Measurements from ENCODE around the gene TEAD3.

TEAD3 gene

GRCh38 chr6:35508027-35508426 lies 11.1 kb upstream of the TEAD3 start:
- H3K4me2 ChIP-seq (ENCODE audit: low read depth, low read length): no peak overlapping the region
- H3K27me3 ChIP-seq (replicated peaks; ENCODE audit: insufficient read depth, low read length): no peaks in the 10 kb centered on the region; the same call in 1 of the 2 replicates

DNA sequence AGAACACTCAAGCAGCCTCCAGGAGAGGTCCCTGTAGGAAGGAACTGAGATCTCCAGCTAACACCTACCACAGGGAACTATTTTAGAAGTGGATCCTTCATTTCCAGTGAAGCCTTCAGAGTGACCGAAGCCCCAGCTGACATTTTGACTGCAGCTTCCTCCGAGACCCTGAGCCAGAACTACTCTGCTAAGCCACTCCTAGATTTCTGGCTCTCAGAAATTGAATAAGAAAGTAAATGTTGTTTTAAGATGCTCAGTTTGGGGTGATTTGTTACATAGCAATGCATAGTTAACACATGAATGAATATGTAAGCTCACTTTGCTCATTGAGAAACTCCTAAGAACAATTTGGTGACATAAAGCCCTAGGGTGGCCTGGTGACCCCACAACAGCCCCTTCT lies 10.3 kb upstream of the TEAD3 start:
- DNase-seq: no peak
- Histone ChIP-seq H3K9ac (ENCODE audit: low read length) (no peak overlapping the region), H3K4me3 (ENCODE audit: low read length) (no peak overlapping the region), H3K27me3 (replicated peaks; ENCODE audit: insufficient read depth, low read length) (no peaks in the 10 kb centered on the region; the same call in 1 of the 2 replicates), H3K4me1 (ENCODE audit: low read length) (no peaks in the 10 kb centered on the region), H3K36me3 (replicated peaks; ENCODE audit: insufficient read depth, low read length) (no peaks in the 10 kb centered on the region), H3K79me2 (ENCODE audit: low read length) (no peaks in the 10 kb centered on the region), H3K9me2 (replicated peaks; ENCODE audit: insufficient read depth, low read length) (no peaks in the 10 kb centered on the region), H2AFZ (ENCODE audit: low read length) (no peak overlapping the region), H3K4me2 (ENCODE audit: low read depth, low read length) (no peak overlapping the region), H3F3A (ENCODE audit: insufficient read depth, low read length) (no peaks in the 10 kb centered on the region), H3K27ac (ENCODE audit: low read length) (no peak overlapping the region), H3K9me3 (replicated peaks; ENCODE audit: insufficient read depth, low read length) (no peaks in the 10 kb centered on the region), H4K20me1 (ENCODE audit: insufficient read depth, low read length) (no peaks in the 10 kb centered on the region)
- TF ChIP-seq EZH2phosphoT487 (IDR thresholded peaks at IDR 0.05; ENCODE audit: low read length): no peak

More at GRCh38 chr6:35508027-35508426, 11.1 kb upstream of the TEAD3 start:
- Histone ChIP-seq H3K27ac (ENCODE audit: low read length) (no peak overlapping the region), H4K20me1 (ENCODE audit: insufficient read depth, low read length) (no peaks in the 10 kb centered on the region), H3K79me2 (ENCODE audit: low read length) (no peaks in the 10 kb centered on the region), H3K9me2 (replicated peaks; ENCODE audit: insufficient read depth, low read length) (no peaks in the 10 kb centered on the region), H3K4me1 (ENCODE audit: low read length) (no peaks in the 10 kb centered on the region), H3K9me3 (replicated peaks; ENCODE audit: insufficient read depth, low read length) (no peaks in the 10 kb centered on the region), H3K9ac (ENCODE audit: low read length) (no peak overlapping the region), H2AFZ (ENCODE audit: low read length) (no peak overlapping the region), H3K36me3 (replicated peaks; ENCODE audit: insufficient read depth, low read length) (no peaks in the 10 kb centered on the region), H3F3A (ENCODE audit: insufficient read depth, low read length) (no peaks in the 10 kb centered on the region), H3K4me3 (ENCODE audit: low read length) (no peak overlapping the region)
- TF ChIP-seq, protein P1, sequence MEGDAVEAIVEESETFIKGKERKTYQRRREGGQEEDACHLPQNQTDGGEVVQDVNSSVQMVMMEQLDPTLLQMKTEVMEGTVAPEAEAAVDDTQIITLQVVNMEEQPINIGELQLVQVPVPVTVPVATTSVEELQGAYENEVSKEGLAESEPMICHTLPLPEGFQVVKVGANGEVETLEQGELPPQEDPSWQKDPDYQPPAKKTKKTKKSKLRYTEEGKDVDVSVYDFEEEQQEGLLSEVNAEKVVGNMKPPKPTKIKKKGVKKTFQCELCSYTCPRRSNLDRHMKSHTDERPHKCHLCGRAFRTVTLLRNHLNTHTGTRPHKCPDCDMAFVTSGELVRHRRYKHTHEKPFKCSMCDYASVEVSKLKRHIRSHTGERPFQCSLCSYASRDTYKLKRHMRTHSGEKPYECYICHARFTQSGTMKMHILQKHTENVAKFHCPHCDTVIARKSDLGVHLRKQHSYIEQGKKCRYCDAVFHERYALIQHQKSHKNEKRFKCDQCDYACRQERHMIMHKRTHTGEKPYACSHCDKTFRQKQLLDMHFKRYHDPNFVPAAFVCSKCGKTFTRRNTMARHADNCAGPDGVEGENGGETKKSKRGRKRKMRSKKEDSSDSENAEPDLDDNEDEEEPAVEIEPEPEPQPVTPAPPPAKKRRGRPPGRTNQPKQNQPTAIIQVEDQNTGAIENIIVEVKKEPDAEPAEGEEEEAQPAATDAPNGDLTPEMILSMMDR (IDR thresholded peaks at IDR 0.05; ENCODE audit: low read length): no peak
- TF ChIP-seq EZH2 (optimal IDR thresholded peaks at IDR 0.05; ENCODE audit: low read depth, low read length) (no peak), EZH2phosphoT487 (IDR thresholded peaks at IDR 0.05; ENCODE audit: low read length) (no peak)
- DNase-seq: no peak

DNA sequence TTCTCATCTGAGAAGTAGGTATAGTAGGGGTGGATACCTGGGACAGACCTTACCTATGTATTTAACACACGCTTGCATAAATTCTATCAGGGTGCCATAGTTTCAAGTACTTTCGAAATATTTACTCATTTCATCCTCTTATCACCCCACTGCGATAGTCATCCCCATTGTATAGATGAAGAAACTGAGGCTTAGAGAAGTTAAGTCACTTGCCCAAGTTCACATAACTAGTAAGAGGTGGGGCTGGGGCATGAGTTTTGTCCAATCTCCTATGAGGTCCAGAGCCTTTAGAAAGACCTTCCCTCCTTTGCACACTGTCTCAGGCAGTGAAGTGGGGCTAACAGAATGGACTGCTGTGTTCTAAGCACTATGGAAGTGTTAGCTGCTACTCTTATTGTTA lies 9.7 kb upstream of the TEAD3 start:
- H3K36me3 ChIP-seq (replicated peaks; ENCODE audit: insufficient read depth, low read length): no peaks in the 10 kb centered on the region
- DNase-seq: no peak
- H3K27ac ChIP-seq (ENCODE audit: low read length): no peak overlapping the region
- no peak overlapping the region for H3K4me3 ChIP-seq (ENCODE audit: low read length)
- H3F3A ChIP-seq (ENCODE audit: insufficient read depth, low read length): no peaks in the 10 kb centered on the region
- no peaks in the 10 kb centered on the region for H3K79me2 ChIP-seq (ENCODE audit: low read length)
- TF ChIP-seq EZH2 (optimal IDR thresholded peaks at IDR 0.05; ENCODE audit: low read depth, low read length) (no peak), EZH2phosphoT487 (IDR thresholded peaks at IDR 0.05; ENCODE audit: low read length) (no peak)
- TF ChIP-seq, protein P1 (IDR thresholded peaks at IDR 0.05; ENCODE audit: low read length): no peak
- no peaks in the 10 kb centered on the region; the same call in 1 of the 2 replicates for H3K27me3 ChIP-seq (replicated peaks; ENCODE audit: insufficient read depth, low read length)
- no peaks in the 10 kb centered on the region for H3K9me3 ChIP-seq (replicated peaks; ENCODE audit: insufficient read depth, low read length)
- H3K4me1 ChIP-seq (ENCODE audit: low read length): no peaks in the 10 kb centered on the region
- no peaks in the 10 kb centered on the region for H3K9me2 ChIP-seq (replicated peaks; ENCODE audit: insufficient read depth, low read length)
- no peaks in the 10 kb centered on the region for H4K20me1 ChIP-seq (ENCODE audit: insufficient read depth, low read length)
- H3K9ac ChIP-seq (ENCODE audit: low read length): no peak overlapping the region
- H2AFZ ChIP-seq (ENCODE audit: low read length): no peak overlapping the region
- H3K4me2 ChIP-seq (ENCODE audit: low read depth, low read length): no peak overlapping the region

GRCh38 chr6:35505999-35506412 lies 9.1 kb upstream of the TEAD3 start:
- no peak overlapping the region for H2AFZ ChIP-seq (ENCODE audit: low read length)
- no peaks in the 10 kb centered on the region for H3K9me2 ChIP-seq (replicated peaks; ENCODE audit: insufficient read depth, low read length)
- H3F3A ChIP-seq (ENCODE audit: insufficient read depth, low read length): no peaks in the 10 kb centered on the region
- TF ChIP-seq EZH2 (optimal IDR thresholded peaks at IDR 0.05; ENCODE audit: low read depth, low read length) (no peak), EZH2phosphoT487 (IDR thresholded peaks at IDR 0.05; ENCODE audit: low read length) (no peak)
- TF ChIP-seq, protein P1 (IDR thresholded peaks at IDR 0.05; ENCODE audit: low read length): no peak
- H3K9me3 ChIP-seq (replicated peaks; ENCODE audit: insufficient read depth, low read length): no peaks in the 10 kb centered on the region
- H3K27me3 ChIP-seq (replicated peaks; ENCODE audit: insufficient read depth, low read length): no peaks in the 10 kb centered on the region
- H3K79me2 ChIP-seq (ENCODE audit: low read length): no peaks in the 10 kb centered on the region
- H3K36me3 ChIP-seq (replicated peaks; ENCODE audit: insufficient read depth, low read length): no peaks in the 10 kb centered on the region
- no peak overlapping the region for H3K4me3 ChIP-seq (ENCODE audit: low read length)
- H4K20me1 ChIP-seq (ENCODE audit: insufficient read depth, low read length): no peaks in the 10 kb centered on the region
- no peak overlapping the region for H3K27ac ChIP-seq (ENCODE audit: low read length)
- no peak overlapping the region for H3K4me2 ChIP-seq (ENCODE audit: low read depth, low read length)
- H3K9ac ChIP-seq (ENCODE audit: low read length): no peak overlapping the region
- H3K4me1 ChIP-seq (ENCODE audit: low read length): no peaks in the 10 kb centered on the region
- no peak for DNase-seq

All from MM.1S (cell line).